A673 (cell line): ENCODE measurements around the gene REXO4. TPM values are rescaled to one million over a fixed set of nuclear protein-coding genes. Genes with fewer than 3 reads are reported as not detected.

Experiments used
- BruUV-seq: library from RNA; stranded (reverse); fragments of 400-500 nt; replicated peaks from 2 replicates; lab custom pipeline; 2021; lab: Mats Ljungman, UMichigan
- CTCF ChIA-PET: fragments of 300-600 bp; sonication (Branson Sonifier 250); formaldehyde crosslinking; loops from one replicate; lab custom pipeline; 2022; ENCODE audit warnings: antibody characterized with exemption; lab: Charles Lee
- POLR2A ChIA-PET: fragments of 300-600 bp; sonication (Branson Sonifier 250); formaldehyde crosslinking; loops from one replicate; lab custom pipeline; 2022; ENCODE audit warnings: antibody characterized with exemption; ENCODE audit not compliant: low non-redundant PET; lab: Charles Lee
- DNase-seq: peaks from one replicate; pipeline ENCODE4 v3.0.0-alpha.2; 2015; ENCODE audit warnings: low spot score
- H3K27ac ChIP-seq: fragments of 200-600 bp; sonication (generic); 2 replicates; pipeline ENCODE4 v1.5.1; 2016; ENCODE audit warnings: mixed run types, low read depth, mild to moderate bottlenecking, mixed read lengths, antibody characterized with exemption, low read length; ENCODE audit not compliant: poor library complexity, severe bottlenecking
- H3K27me3 ChIP-seq: fragments of 200-600 bp; sonication (generic); replicated peaks from 2 replicates; pipeline ENCODE4 v1.6.1; 2017; ENCODE audit warnings: mixed run types, low read depth, mild to moderate bottlenecking, mixed read lengths, antibody characterized with exemption, low read length; ENCODE audit not compliant: insufficient read depth, poor library complexity
- H3K36me3 ChIP-seq: fragments of 200-600 bp; sonication (generic); 2 replicates; pipeline ENCODE4 v1.6.1; 2016; ENCODE audit warnings: mixed run types, mild to moderate bottlenecking, mixed read lengths, antibody characterized with exemption, low read length; ENCODE audit not compliant: insufficient read depth, poor library complexity, severe bottlenecking
- H3K4me1 ChIP-seq: fragments of 200-600 bp; sonication (generic); 2 replicates; pipeline ENCODE4 v1.6.1; 2017; ENCODE audit warnings: mixed run types, mild to moderate bottlenecking, mixed read lengths, antibody characterized with exemption, low read length; ENCODE audit not compliant: insufficient read depth, poor library complexity, severe bottlenecking
- H3K4me3 ChIP-seq: fragments of 200-600 bp; sonication (generic); 2 replicates; pipeline ENCODE4 v1.5.1; 2016; ENCODE audit warnings: low read depth, mixed run types, mild to moderate bottlenecking, mixed read lengths, low read length; ENCODE audit not compliant: poor library complexity, severe bottlenecking
- H3K9me3 ChIP-seq: fragments of 200-600 bp; sonication (generic); 2 replicates; pipeline ENCODE4 v1.6.1; 2016; ENCODE audit warnings: mixed run types, low read depth, mild to moderate bottlenecking, mixed read lengths, antibody characterized with exemption, low read length; ENCODE audit not compliant: poor library complexity, severe bottlenecking
- CTCF ChIP-seq: fragments of 300-800, 200-600 bp; sonication (generic); conservative IDR thresholded peaks from 2 replicates; pipeline ENCODE4 v1.5.1; 2017; ENCODE audit warnings: low read depth, mild to moderate bottlenecking, antibody characterized with exemption, low read length, moderate library complexity, mixed read lengths
- EZH2 ChIP-seq: fragments of 200-600 bp; sonication (generic); IDR thresholded peaks from 2 replicates; pipeline ENCODE4 v1.6.1; 2017; ENCODE audit warnings: borderline replicate concordance, low read depth, mild to moderate bottlenecking, mixed read lengths, antibody characterized with exemption, low read length; ENCODE audit not compliant: poor library complexity, severe bottlenecking
- intact Hi-C: fragments of 100-400 bp; cut with micrococcal nuclease; formaldehyde crosslinking; loops from one replicate; pipeline ENCODE4 v1.10.0; 2022; ENCODE audit not compliant: unreplicated experiment
- total RNA-seq: library from RNA; stranded (reverse); gene quantifications from 2 replicates; pipeline ENCODE4 v1.2.3, GENCODE V29; 2021

The REXO4 gene
- total RNA-seq, 1 experiment from 2014 or later, result 35.9 TPM

GRCh38 chr9:133440874-133441273 is 23.1 kb upstream of the REXO4 start:
- intact Hi-C loops, result no loop called here
- Histone ChIP-seq H3K4me1 (no peaks in the 10 kb centered on the region), H3K36me3 (no peaks in the 10 kb centered on the region), H3K4me3 (no peak overlapping the region), H3K27ac (no peak overlapping the region), H3K9me3 (no peaks in the 10 kb centered on the region), H3K27me3 (no peaks in the 10 kb centered on the region)
- ChIA-PET POLR2A (no interaction called here), CTCF (no interaction called here)
- no peak for TF ChIP-seq CTCF
- DNase-seq, result no peak
- BruUV-seq, result no TSS peak

GRCh38 chr9:133439337-133439736 is 21.5 kb upstream of the REXO4 start:
- ChIA-PET CTCF (no interaction called here), POLR2A (no interaction called here)
- H3K4me3 ChIP-seq, result no peak overlapping the region
- BruUV-seq, result no TSS peak
- no peaks in the 10 kb centered on the region for H3K27me3 ChIP-seq
- intact Hi-C loops, result no loop called here
- H3K27ac ChIP-seq, result no peak overlapping the region
- TF ChIP-seq CTCF, result no peak
- TF ChIP-seq EZH2, result no peak
- no peak for DNase-seq
- no peaks in the 10 kb centered on the region for H3K36me3 ChIP-seq
- H3K4me1 ChIP-seq, result no peaks in the 10 kb centered on the region
- H3K9me3 ChIP-seq, result no peaks in the 10 kb centered on the region

GRCh38 chr9:133437753-133438531 is 20.1 kb upstream of the REXO4 start:
- DNase-seq, result no peak
- Histone ChIP-seq H3K4me3 (no peak overlapping the region), H3K4me1 (no peaks in the 10 kb centered on the region), H3K9me3 (no peaks in the 10 kb centered on the region), H3K27me3 (no peaks in the 10 kb centered on the region), H3K36me3 (no peaks in the 10 kb centered on the region), H3K27ac (no peak overlapping the region)
- ChIA-PET CTCF (no interaction called here), POLR2A (no interaction called here)
- BruUV-seq, result no TSS peak
- TF ChIP-seq EZH2 (no peak), CTCF (no peak)
- intact Hi-C loops, result no loop called here
